Stimulated activated naive B cell treated with anti-CD40 and anti-IgM and Interleukin-4, amounts not matched to agents 10 μg/mL and 1 μg/mL and 100 μg/mL, for 72 hours (primary cell): ENCODE data around the gene SSBP2.

ENCODE experiments used
- ATAC-seq, 2 donors: fragments of 150-1000 bp; cut with Tn5 transposase; replicated peaks; 2 replicates each; pipeline ENCODE4 v1.10.0; 2021; ENCODE audit warnings: moderate library complexity in 1 of 2
- DNase-seq: peaks from one replicate; pipeline ENCODE4 v3.0.0; 2021
- H3K27ac Mint-ChIP-seq: one replicate; pipeline ENCODE4 v1.8.0; 2022; ENCODE audit warnings: mild to moderate bottlenecking, mixed read lengths
- H3K27me3 Mint-ChIP-seq, 2 donors: one replicate each; pipeline ENCODE4 v1.8.0; 2022; ENCODE audit warnings: mixed read lengths in 2 of 2
- H3K36me3 Mint-ChIP-seq, 2 donors: one replicate each; pipeline ENCODE4 v1.8.0; 2022; ENCODE audit warnings: mixed read lengths in 2 of 2, mild to moderate bottlenecking in 1 of 2
- H3K4me1 Mint-ChIP-seq, 2 donors: one replicate each; pipeline ENCODE4 v1.8.0; 2022; ENCODE audit warnings: mixed read lengths in 2 of 2, mild to moderate bottlenecking in 1 of 2
- H3K4me3 Mint-ChIP-seq, 2 donors: one replicate each; pipeline ENCODE4 v1.8.0; 2022; ENCODE audit warnings: mild to moderate bottlenecking in 2 of 2, mixed read lengths in 2 of 2, moderate library complexity in 1 of 2
- H3K9me3 Mint-ChIP-seq, 2 donors: one replicate each; pipeline ENCODE4 v1.8.0; 2022; ENCODE audit warnings: mixed read lengths in 2 of 2, mild to moderate bottlenecking in 1 of 2

Gene SSBP2

DNA sequence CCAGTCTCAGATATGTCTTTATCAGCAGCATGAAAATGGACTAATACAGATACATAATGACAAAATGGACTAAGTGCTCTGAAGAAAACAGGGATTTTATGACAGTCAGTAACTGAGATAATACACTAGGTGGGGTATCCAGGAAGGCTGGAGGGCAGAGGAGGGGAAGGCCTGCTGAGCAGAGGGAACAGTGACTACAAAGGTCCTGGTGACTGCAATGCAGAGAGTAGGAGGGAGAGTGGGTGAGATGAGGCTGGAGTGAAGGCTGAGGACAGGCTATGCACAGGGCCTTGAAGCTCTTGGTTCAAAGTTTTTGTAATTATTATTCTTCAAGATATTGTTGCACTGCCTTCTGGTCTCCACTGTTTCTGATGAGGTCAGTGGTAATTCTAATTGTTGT, 361.9 kb downstream of the SSBP2 start:
- DNase-seq (no peak), ATAC-seq (no peak)
- Mint-ChIP-seq H3K27me3 (peaks cover 20 to 25% of the 10 kb centered on the region in 2 donors), H3K27ac (no peak overlapping the region), H3K36me3 (no peaks in the 10 kb centered on the region), H3K9me3 (peaks cover 0 to 2% of the 10 kb centered on the region in 2 donors), H3K4me3 (no peak overlapping the region), H3K4me1 (peaks cover 0 to 4% of the 10 kb centered on the region in 2 donors)

DNA sequence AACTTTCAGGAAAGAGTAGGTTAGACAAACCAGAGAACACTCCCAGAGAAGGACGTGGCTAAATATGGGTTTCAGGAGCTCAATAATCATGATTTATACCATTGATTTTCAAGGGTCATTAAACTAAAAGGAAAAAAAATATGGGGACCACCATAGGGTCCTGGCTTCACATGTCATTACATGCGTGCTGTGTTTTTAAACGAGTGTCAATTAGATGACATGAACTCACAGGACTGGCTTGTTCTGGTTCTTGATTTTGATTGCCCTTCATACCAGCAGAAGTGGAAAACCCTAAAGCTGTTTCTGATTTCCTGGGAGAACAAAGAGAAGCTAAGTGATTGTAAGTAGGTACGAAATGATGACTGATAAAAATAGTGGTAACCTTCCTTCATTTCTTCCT, 362.7 kb downstream of the SSBP2 start:
- peaks cover 16 to 18% of the 10 kb centered on the region in 2 donors for H3K27me3 Mint-ChIP-seq
- H3K4me3 Mint-ChIP-seq: no peak overlapping the region
- ATAC-seq (no peak), DNase-seq (no peak)
- no peak overlapping the region for H3K27ac Mint-ChIP-seq
- no peaks in the 10 kb centered on the region for H3K36me3 Mint-ChIP-seq
- no peaks in the 10 kb centered on the region for H3K4me1 Mint-ChIP-seq
- peaks cover 0 to 2% of the 10 kb centered on the region in 2 donors for H3K9me3 Mint-ChIP-seq

DNA sequence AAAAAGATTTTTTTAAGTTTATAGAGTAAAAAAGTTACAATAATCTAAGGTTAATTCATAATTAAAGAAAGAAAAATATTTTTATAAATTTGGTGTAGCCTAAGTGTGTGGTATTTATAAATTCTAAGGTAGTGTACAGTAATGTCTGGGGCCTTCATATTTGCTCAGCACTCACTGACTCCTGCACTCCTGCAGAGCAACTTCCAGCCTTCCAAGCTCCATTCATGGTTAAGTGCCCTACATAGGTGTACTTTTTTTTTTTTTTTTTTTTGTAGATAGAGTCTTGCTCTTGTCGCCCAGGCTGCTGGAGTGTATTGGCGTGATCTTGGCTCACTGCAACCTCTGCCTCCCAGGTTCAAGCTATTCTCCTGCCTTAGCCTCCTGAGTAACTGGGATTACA, 367.0 kb downstream of the SSBP2 start:
- Mint-ChIP-seq H3K4me3 (no peak overlapping the region), H3K36me3 (no peaks in the 10 kb centered on the region), H3K27ac (no peak overlapping the region), H3K4me1 (no peaks in the 10 kb centered on the region), H3K27me3 (peaks cover 0 to 4% of the 10 kb centered on the region in 2 donors), H3K9me3 (no peaks in the 10 kb centered on the region)
- DNase-seq (no peak), ATAC-seq (no peak)

DNA sequence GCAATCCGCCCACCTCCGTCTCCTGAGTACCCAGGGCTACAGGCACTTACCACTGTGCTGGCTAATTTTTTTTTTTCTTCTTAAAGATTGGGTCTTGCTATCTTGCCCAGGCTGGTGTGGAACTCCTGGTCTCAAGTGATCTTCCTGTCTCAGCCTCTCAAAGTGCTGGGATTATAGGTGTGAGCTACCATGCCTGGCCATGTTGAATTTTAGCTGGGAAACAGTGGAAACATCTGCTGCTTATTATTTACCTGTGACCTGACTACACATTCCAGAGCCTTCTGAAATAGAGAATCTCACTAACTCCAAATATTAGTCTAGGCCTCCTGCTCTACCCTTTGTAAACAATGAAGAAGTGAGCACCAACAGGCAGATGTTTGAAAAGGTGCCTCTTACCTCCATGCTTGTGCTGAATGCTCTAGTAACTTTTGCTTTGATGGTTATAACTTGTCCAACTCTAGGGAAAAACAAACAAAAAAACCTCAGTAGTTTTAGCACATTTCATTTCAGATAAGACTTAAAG, 379.5 kb downstream of the SSBP2 start:
- H3K4me3 Mint-ChIP-seq: no peak overlapping the region
- no peak for ATAC-seq

DNA sequence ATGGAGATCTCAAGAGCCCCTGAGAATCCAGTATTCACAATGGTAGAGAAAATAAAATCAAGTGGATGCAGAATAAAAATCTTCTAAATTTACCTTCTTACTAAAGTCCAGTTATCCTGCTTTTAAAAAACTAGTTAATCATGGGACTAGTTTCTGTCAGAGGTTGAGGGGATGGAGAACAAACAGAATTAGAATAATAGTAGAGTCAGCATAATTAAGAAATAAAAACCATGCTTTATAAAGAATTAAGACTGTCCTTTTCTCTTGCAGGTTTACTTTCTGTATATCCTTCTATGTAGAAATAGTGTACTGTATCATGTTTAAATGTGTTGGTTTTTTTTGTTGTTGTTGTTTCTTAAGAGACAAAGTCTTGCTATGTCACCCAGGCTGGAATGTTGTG, 380.0 kb downstream of the SSBP2 start:
- no peaks in the 10 kb centered on the region for H3K4me1 Mint-ChIP-seq
- peaks cover 12 to 21% of the 10 kb centered on the region in 2 donors for H3K27me3 Mint-ChIP-seq
- no peak overlapping the region for H3K4me3 Mint-ChIP-seq
- no peaks in the 10 kb centered on the region for H3K9me3 Mint-ChIP-seq
- ATAC-seq (no peak), DNase-seq (no peak)
- no peak overlapping the region for H3K27ac Mint-ChIP-seq
- H3K36me3 Mint-ChIP-seq: no peaks in the 10 kb centered on the region

More for the DNA sequence above, 379.5 kb downstream of the SSBP2 start:
- no peaks in the 10 kb centered on the region for H3K4me1 Mint-ChIP-seq
- DNase-seq: no peak
- H3K27me3 Mint-ChIP-seq: peaks cover 17 to 27% of the 10 kb centered on the region in 2 donors
- H3K27ac Mint-ChIP-seq: no peak overlapping the region
- no peaks in the 10 kb centered on the region for H3K36me3 Mint-ChIP-seq
- H3K9me3 Mint-ChIP-seq: no peaks in the 10 kb centered on the region

DNA sequence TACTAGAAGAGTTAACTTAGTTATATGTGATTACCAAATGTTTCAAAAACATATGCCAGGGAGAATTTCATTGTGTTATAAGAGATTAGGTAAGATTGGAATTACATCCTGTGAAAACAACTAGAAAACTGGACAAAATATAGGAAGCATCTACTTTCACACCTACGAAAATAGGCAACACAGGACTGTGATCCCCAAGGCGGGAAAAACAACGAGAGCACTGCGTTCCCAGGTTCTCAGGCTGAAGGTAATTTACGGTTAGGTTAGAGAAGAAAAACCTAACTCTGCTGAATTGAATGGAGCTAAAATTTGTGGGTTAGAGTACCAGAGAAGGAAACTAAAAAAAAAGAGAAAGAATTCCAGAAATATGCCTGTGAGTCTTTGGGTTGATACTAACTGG, 385.4 kb downstream of the SSBP2 start:
- DNase-seq: no peak
- H3K9me3 Mint-ChIP-seq: no peaks in the 10 kb centered on the region
- no peaks in the 10 kb centered on the region for H3K4me1 Mint-ChIP-seq
- H3K4me3 Mint-ChIP-seq: no peak overlapping the region
- no peaks in the 10 kb centered on the region for H3K27me3 Mint-ChIP-seq
- H3K36me3 Mint-ChIP-seq: no peaks in the 10 kb centered on the region
- ATAC-seq: no peak
- no peak overlapping the region for H3K27ac Mint-ChIP-seq

DNA sequence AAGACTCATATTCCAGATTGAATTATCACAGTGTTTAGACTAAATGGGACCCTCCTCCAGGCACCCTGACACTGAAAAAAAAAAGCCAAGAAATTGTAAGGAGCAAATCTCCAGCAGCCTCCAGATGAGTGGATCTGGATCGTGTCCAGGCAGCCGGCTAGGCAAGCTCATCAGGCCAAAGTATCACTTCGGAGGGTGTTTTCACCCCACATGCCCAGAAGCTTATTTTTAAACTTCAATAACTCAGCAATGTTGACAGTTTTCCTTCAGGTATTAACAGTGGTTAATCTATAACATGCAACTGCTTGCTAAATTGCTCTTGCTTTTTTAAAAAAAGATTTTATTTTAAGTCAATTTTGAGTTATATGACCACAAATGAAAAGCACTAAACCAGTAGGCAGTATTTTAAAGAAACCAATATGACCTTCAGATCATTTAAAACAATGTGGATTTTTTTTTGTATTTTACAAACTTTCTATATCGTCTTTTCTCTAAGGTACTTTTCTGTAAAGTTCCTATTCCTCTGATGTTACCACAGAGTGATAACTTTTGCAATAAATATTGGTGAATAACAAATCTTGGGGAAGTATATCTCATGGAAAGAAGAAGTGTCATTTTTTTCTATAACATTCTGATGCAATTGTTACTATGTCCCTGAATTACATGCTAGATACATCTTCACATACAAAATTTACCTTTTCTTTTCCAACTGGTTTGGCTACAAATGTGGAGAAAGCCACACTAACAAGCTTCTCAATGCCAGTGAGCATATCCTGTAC, 387.6 kb downstream of the SSBP2 start:
- Mint-ChIP-seq H3K27ac (no peak overlapping the region), H3K36me3 (no peaks in the 10 kb centered on the region), H3K9me3 (no peaks in the 10 kb centered on the region), H3K27me3 (peaks cover 0 to 3% of the 10 kb centered on the region in 2 donors), H3K4me1 (no peaks in the 10 kb centered on the region), H3K4me3 (no peak overlapping the region)
- DNase-seq (no peak), ATAC-seq (no peak)
